Esophagus squamous epithelium (tissue), 5 donors: ENCODE measurements around the gene HSPA1L. TPM values are rescaled to one million over a fixed set of nuclear protein-coding genes. Genes with fewer than 3 reads are reported as not detected.

Experiments
- DNase-seq: peaks from one replicate; lab custom pipeline; 2025; lab: John Stamatoyannopoulos, UW
- H3K27ac ChIP-seq, 4 donors: fragments of 200-600 bp; sonication (generic); one replicate each; pipeline ENCODE4 v1.5.1; 2016 to 2019; ENCODE audit warnings: mild to moderate bottlenecking in 1 of 4
- H3K27me3 ChIP-seq, 4 donors: fragments of 200-600 bp; sonication (generic); 1 replicate in 3 of 4; 2 replicates in 1 of 4; pipeline versions ENCODE4 v1.5.1 to v1.6.0; 2017 to 2021; ENCODE audit warnings: antibody characterized with exemption in 1 of 4
- H3K36me3 ChIP-seq, 3 donors: fragments of 200-600 bp; sonication (generic); one replicate each; pipeline ENCODE4 v1.5.1; 2016 to 2019
- H3K4me1 ChIP-seq, 3 donors: fragments of 200-600 bp; sonication (generic); one replicate each; pipeline ENCODE4 v1.5.1; 2017 to 2019
- H3K4me3 ChIP-seq, 4 donors: fragments of 200-600 bp; sonication (generic); 1 replicate in 3 of 4; 2 replicates in 1 of 4; pipeline ENCODE4 v1.5.1; 2016 to 2019; ENCODE audit warnings: mild to moderate bottlenecking in 2 of 4, moderate library complexity in 1 of 4
- H3K9me3 ChIP-seq, 3 donors: fragments of 200-600 bp; sonication (generic); one replicate each; pipeline ENCODE4 v1.5.1; 2016 to 2019
- POLR2A ChIP-seq, 4 donors: fragments of 450-650 bp; IDR thresholded peaks; one replicate each; pipeline ENCODE4 v1.6.1; 2017; ENCODE audit warnings: antibody characterized with exemption in 4 of 4, mild to moderate bottlenecking in 4 of 4, moderate library complexity in 3 of 4
- WGBS, 2 donors: methylation state at CpG; one replicate each; pipeline ENCODE4 v1.1.5; 2018; 5-methylcytosine and 5-hydroxymethylcytosine counted together
- intact Hi-C: fragments of 100-400 bp; cut with DNase I; formaldehyde crosslinking; loops from one replicate; pipeline ENCODE4 v1.15.0; 2022
- total RNA-seq, 4 donors: library from RNA; depleted of rRNA; stranded (reverse); fragments of >200 nt; gene quantifications; one replicate each; pipeline ENCODE4 v1.1.0, GENCODE V29; 2016
- TF ChIP-seq, protein P1 (sequence below), 6 experiments: fragments of 450-650 bp in 4 of 6; fragments of 200-600 bp in 2 of 6; sonication (generic) in 2 of 6; IDR thresholded peaks; one replicate each; pipeline ENCODE4 v1.5.1; 2016 to 2019; ENCODE audit warnings: antibody characterized with exemption in 6 of 6, mild to moderate bottlenecking in 4 of 6, moderate library complexity in 4 of 6
- donor health status: DM: yes; HTN: yes; CAD: no.

The HSPA1L gene
- total RNA-seq, 4 donors from 2014 or later = 0.35 to 0.97 (median 0.57) TPM

DNA sequence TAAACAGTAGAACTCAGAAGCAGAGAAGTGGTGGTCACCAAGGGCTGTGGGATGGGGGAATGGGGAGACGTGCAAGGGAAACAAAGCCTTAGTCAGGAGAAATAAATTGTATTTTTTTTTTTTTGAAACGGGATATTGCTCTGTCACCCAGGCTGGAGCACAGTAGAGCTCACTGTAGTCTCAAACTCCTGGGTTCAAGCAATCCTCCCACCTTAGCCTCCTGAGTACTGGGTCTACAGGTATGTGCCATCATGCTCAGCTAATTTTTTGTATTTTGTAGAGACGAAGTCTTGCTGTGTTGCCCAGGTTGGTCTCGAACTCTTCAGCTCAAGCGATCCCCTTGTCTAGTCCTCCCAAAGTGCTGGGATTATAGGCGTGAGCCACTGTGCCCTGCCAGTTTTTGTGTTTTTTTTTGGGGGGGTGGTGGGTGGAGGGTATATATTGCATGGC lies 15.8 kb upstream of the HSPA1L start:
- H3K4me3 ChIP-seq = peak overlapping the region; percentile 45 to 80 (median 66)
- H3K36me3 ChIP-seq = no peaks in the 10 kb centered on the region
- no peak for DNase-seq
- peak overlapping the region; percentile 64 to 98 (median 94) for H3K27ac ChIP-seq
- TF ChIP-seq, protein P1, sequence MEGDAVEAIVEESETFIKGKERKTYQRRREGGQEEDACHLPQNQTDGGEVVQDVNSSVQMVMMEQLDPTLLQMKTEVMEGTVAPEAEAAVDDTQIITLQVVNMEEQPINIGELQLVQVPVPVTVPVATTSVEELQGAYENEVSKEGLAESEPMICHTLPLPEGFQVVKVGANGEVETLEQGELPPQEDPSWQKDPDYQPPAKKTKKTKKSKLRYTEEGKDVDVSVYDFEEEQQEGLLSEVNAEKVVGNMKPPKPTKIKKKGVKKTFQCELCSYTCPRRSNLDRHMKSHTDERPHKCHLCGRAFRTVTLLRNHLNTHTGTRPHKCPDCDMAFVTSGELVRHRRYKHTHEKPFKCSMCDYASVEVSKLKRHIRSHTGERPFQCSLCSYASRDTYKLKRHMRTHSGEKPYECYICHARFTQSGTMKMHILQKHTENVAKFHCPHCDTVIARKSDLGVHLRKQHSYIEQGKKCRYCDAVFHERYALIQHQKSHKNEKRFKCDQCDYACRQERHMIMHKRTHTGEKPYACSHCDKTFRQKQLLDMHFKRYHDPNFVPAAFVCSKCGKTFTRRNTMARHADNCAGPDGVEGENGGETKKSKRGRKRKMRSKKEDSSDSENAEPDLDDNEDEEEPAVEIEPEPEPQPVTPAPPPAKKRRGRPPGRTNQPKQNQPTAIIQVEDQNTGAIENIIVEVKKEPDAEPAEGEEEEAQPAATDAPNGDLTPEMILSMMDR (IDR thresholded peaks at IDR 0.05) = no peak
- TF ChIP-seq POLR2A (IDR thresholded peaks at IDR 0.05) = no peak
- H3K4me1 ChIP-seq = peaks cover 11 to 62% (median 34%) of the 10 kb centered on the region in 3 donors
- H3K27me3 ChIP-seq = no peaks in the 10 kb centered on the region
- intact Hi-C loops = loop anchor here (10.0 kb wide), 2 partner anchors 96 to 146 kb away; partner anchors contain the start of genes CLIC1 and LY6G5C
- 22 to 24% methylated on average over 5 to 6 of the region's 6 CpGs for WGBS, 2 donors
- no peaks in the 10 kb centered on the region for H3K9me3 ChIP-seq

DNA sequence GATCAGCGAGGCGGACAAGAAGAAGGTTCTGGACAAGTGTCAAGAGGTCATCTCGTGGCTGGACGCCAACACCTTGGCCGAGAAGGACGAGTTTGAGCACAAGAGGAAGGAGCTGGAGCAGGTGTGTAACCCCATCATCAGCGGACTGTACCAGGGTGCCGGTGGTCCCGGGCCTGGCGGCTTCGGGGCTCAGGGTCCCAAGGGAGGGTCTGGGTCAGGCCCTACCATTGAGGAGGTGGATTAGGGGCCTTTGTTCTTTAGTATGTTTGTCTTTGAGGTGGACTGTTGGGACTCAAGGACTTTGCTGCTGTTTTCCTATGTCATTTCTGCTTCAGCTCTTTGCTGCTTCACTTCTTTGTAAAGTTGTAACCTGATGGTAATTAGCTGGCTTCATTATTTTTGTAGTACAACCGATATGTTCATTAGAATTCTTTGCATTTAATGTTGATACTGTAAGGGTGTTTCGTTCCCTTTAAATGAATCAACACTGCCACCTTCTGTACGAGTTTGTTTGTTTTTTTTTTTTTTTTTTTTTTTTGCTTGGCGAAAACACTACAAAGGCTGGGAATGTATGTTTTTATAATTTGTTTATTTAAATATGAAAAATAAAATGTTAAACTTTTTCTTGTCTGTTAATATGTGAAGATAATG lies 14.7 kb upstream of the HSPA1L start:
- Histone ChIP-seq H3K27ac (peak overlapping the region; percentile 64 to 98 (median 94)), H3K4me3 (peak overlapping the region; percentile 45 to 80 (median 66)), H3K9me3 (no peaks in the 10 kb centered on the region), H3K27me3 (no peaks in the 10 kb centered on the region), H3K4me1 (peaks cover 11 to 65% (median 40%) of the 10 kb centered on the region in 3 donors), H3K36me3 (no peaks in the 10 kb centered on the region)
- intact Hi-C loops = loop anchor here (10.0 kb wide), 2 partner anchors 95 to 145 kb away; partner anchors contain the start of genes CLIC1 and LY6G5C
- no peak for DNase-seq
- TF ChIP-seq, protein P1 (IDR thresholded peaks at IDR 0.05) = peak in 5 of 6 experiments; percentile 20 to 50 (median 31)
- TF ChIP-seq POLR2A (IDR thresholded peaks at IDR 0.05) = no peak
- WGBS, 2 donors = 0% methylated on average over 13 to 15 of the region's 15 CpGs

DNA sequence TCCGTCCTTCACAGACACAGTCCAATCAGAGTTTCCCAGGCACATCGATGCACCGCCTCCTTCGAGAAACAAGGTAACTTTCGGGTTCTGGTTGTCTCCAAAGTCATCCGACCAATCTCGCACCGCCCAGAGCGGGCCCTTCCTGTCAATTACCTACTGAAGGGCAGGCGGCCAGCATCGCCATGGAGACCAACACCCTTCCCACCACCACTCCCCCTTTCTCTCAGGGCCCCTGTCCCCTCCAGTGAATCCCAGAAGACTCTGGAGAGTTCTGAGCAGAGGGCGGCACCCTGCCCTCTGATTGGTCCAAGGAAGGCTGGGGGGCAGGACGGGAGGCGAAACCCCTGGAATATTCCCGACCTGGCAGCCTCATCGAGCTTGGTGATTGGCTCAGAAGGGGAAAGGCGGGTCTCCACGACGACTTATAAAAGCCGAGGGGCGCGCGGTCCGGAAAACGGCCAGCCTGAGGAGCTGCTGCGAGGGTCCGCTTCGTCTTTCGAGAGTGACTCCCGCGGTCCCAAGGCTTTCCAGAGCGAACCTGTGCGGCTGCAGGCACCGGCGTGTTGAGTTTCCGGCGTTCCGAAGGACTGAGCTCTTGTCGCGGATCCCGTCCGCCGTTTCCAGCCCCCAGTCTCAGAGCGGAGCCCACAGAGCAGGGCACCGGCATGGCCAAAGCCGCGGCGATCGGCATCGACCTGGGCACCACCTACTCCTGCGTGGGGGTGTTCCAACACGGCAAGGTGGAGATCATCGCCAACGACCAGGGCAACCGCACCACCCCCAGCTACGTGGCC lies 12.4 kb upstream of the HSPA1L start, which contains the start of gene HSPA1B:
Gene HSPA1B (plus strand): TSS at position 453 of the 794 bp plus-strand sequence. CDS start 213 bp downstream, at position 666.
- H3K36me3 ChIP-seq = no peaks in the 10 kb centered on the region
- TF ChIP-seq, protein P1 (IDR thresholded peaks at IDR 0.05) = peak in 3 of 6 experiments; percentile 16 to 39 (median 18)
- TF ChIP-seq POLR2A (IDR thresholded peaks at IDR 0.05) = peak in 3 of 4 donors; percentile 100
- H3K27me3 ChIP-seq = no peaks in the 10 kb centered on the region
- peaks cover 22 to 70% (median 53%) of the 10 kb centered on the region in 3 donors for H3K4me1 ChIP-seq
- 1 to 2% methylated on average over 15 to 16 of the region's 56 CpGs for WGBS, 2 donors
- DNase-seq = peak; percentile 92
- H3K27ac ChIP-seq = peak within 1 kb of the TSS; percentile 88 to 100 (median 97)
- peak within 1 kb of the TSS; percentile 60 to 87 (median 64) for H3K4me3 ChIP-seq
- no peaks in the 10 kb centered on the region for H3K9me3 ChIP-seq
- intact Hi-C loops = no loop called here

DNA sequence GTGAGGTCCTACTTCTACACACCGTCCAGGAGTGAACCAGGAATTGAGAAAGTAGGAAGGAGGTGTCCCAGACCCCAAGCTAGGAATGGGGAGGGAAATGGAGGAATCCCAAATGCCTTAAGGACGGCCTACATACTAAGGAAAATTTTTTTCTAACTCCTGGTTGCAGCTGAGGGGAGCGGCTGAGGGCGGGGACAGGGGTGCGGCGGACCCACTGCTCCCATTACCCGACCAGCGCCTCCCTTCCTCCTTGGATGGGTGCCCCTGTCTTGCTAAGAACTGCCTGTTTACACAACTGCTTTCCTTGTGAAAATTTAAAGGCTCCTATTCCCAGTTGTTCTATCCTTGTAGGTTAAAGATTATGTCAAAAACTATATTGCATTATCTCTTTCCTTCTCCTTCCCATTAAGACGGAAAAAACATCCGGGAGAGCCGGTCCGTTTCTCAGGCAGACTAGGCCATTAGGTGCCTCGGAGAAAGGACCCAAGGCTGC lies 11.8 kb upstream of the HSPA1L start:
- Histone ChIP-seq H3K27me3 (no peaks in the 10 kb centered on the region), H3K27ac (peak overlapping the region; percentile 88 to 100 (median 97)), H3K9me3 (no peaks in the 10 kb centered on the region), H3K36me3 (no peaks in the 10 kb centered on the region), H3K4me3 (peak overlapping the region; percentile 60 to 87 (median 64)), H3K4me1 (peaks cover 22 to 67% (median 50%) of the 10 kb centered on the region in 3 donors)
- peak in 2 of 4 donors; percentile 15 to 44 for TF ChIP-seq POLR2A (IDR thresholded peaks at IDR 0.05)
- TF ChIP-seq, protein P1 (IDR thresholded peaks at IDR 0.05) = no peak
- 0 to 2% methylated on average over 12 to 13 of the region's 13 CpGs for WGBS, 2 donors
- intact Hi-C loops = no loop called here
- DNase-seq = no peak
